HS-27A (cell line): ENCODE data around the gene SLC22A2.
"Not testable (repeated sequence)": the region's sequence is repeated elsewhere in the genome, so short reads cannot be mapped to it uniquely, and the experiment has no call there.

Source experiments
- DNase-seq: peaks from one replicate; pipeline ENCODE4 v3.0.0-alpha.2; 2012; ENCODE audit warnings: low read depth, missing footprints

Gene SLC22A2

DNA sequence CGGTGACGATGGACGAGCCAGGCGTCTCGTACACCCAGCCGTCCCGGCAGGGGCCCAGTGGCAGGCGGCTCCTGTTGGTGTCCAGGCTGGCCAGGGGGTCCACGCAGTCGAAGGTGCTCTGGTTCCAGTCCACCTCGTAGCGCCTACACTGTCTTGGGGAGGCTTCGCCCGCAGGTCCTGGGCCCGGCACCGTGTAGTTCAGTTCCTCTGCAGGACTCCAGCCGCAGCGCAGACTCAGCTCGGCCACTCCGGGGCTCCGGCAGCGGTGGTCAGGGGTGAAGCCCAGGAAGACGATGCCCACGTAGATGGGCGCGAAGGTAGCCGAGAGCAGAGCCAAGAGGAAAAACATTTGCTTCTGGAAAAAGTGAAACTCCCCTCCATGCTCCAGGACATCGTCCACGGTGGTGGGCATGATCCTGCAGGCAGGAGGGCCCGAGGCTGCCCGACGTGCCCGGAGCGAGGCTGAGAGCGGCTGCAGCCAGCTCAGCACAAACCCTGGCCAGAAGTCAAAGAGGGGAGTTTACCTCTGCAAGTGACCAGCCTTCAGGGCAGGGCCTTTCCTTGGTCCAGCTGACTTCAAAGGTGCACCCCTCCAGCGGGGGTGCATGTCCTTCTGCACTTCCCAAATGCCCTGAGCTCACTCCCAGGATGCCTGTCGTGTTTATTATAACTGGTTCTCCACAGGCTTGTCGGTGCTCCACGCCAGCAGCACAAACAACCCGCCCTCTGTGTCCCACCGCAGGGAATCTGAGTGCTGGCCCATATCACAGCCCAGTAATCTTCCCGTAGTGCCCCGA lies at the start of gene SLC22A2:
TSS of gene SLC22A2 (minus strand) at position 476 of the 797 bp plus-strand sequence. CDS start at position 412, 64 bp downstream.
- DNase-seq, result no peak

DNA sequence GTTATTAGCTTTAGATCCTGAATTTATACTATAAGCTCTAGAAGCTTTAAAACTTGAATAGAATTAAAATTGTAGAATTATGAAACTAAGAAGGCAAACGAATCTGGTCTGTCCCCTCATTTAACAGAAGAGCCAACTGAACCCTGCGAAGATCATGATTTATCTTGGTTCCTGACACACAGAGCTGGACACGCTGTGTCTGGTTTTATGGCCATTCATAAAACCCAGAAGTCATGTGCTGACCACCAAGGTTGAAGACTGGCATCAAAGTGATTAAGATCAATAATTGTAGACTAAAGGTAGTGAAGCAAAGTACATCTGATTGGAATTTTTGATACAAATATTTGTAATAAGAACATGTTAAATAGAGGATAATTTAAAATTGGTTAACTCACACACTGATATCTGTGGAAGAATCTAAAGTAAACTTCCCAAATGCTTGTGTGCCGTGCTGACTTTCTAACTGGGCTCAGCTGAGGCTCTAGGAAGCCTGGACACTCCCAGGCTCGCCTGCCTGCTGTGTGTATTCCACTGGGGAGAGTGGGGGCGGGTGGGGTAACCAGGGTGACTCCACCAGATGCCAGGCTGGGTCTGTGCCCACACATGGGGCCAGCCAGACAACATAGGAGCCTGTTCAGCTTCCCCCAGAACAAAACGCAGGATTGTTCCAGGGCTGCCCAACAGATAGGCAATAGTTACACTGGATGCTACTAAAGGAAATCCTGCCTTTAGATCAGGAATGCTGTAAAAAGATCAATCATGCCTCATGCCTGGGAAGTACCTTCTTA lies 47.5 kb upstream of the SLC22A2 start:
- DNase-seq, result no peak

DNA sequence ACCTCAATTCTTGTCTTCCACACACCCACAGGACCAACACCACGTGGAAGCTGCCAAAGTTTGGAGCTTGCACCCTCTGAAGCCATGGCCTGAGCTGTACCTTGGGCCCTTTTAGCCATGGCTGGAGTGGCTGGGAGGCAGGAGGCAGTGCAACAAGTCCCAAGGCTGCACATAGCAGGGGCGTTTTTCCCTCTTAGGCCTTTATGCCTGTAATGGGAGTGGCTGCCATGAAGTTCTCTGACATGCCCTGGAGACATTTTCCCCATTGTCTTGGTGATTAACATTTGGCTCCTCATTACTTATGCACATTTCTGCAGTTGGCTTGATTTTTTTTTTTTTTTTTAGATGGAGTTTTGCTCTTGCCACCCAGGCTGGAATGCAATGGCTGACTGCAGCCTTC lies 45.2 kb upstream of the SLC22A2 start:
- no peak for DNase-seq

- DNase-seq, result not testable (repeated sequence)
Measured at GRCh38 chr6:160302431-160303082, 43.9 kb upstream of the SLC22A2 start.

DNA sequence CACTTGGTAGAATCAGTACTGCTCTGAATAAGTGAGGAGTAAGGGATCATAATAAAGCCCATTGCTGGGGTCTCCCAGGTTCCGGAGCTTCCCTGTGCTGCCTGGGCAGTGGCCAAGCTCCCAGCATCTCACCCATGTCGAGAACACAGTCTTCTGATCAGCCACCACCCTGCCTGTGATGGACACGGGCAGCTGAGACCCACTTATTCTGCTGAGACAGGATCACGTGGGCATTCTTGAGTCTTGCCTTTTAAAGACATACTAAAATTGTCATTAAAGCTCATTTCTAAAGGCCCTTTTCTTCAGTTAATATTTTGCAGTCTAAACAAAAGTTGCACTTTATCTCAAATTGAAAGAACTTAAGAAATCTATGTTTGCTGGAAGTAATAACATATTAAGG lies 42.7 kb upstream of the SLC22A2 start:
- no peak for DNase-seq

DNA sequence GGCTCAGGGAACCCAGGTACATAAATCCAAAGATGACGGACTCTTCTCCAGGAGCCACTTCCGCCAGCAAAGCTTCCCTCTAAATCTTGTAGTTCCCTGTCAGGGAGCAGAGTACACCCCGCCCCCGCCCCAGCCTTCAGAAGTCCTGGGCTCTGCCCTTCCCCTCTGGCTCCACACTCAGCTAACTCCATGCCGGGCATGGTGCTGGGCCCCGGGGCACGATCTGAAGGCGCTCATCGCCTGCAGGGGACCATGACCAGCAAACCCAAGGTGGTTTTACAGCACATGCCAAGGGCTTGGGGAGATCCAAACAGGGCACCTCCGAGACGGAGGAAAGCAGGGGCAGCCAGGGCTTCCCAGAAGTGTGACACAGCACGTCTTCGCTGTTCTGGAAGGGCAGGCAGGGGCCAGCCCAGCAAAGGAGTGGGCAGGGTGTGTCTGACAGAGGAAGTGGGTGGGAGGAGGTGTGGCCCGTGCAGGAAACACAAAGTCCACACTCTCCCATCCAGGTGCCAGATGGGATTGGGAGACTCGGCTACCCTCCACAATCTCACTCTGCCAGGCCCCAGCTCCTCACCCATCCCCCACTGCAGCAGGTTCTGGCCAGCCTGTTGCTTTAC lies 41.6 kb upstream of the SLC22A2 start:
- no peak for DNase-seq

GRCh38 chr6:160299559-160299958 lies 40.9 kb upstream of the SLC22A2 start:
- no peak for DNase-seq

DNA sequence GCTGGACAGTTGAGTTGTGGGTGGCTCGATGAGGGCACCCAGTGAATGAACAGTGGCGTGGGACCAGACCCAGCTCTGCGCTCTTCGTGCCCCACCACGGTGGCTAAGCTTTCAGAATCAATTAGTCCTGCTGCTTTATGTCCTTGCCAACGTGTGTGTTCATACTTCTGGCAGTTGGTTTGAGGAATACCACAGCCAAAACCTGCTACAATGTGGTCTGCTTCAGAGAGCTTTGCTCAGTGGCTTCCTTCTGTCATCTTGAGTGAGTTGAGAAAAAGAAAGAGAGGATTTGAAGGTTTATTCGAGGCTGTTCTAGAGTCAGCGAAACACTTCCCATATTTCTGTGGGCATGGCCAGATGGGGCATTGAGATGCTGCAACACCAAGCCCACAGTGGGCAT lies 39.5 kb upstream of the SLC22A2 start:
- no peak for DNase-seq

DNA sequence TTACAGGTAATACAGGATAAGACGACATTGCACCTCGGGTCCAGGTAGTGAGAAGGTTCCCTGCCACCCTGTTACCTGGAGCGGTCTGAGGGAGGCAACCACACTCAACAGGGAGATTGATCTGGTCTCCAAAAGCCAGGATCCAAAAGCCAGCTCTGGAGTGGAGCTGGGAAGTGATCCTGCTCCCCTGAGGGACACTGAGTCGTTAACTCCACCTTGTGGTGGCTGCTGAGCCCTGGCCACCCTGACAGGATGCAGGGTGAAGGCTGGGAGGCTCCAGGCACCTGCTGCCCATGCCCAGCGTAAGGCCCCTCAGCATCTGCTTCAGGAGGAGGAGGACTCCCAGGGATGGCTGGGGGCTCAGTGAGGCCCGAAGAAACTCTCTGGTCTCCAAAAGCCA lies 38.7 kb upstream of the SLC22A2 start:
- no peak for DNase-seq

DNA sequence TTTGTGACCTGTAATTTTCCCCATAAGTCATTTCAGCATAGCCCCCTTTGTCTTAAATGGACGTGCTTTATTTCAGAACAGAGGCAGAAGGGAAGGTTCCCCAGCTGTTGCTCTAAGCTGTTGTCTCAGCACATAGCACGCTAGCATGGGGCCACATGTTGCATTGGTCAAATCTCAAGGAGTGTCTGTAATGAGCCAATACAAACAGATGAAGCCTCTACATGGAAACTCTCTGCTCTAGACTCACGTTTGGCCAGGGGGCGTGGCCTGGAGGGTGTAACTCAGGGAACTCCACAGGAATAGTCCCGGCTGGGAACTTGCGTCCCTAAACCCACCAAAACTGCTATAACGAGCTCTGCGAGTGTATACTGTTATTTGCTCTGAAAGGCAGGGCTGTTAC lies 35.2 kb upstream of the SLC22A2 start:
- no peak for DNase-seq

DNA sequence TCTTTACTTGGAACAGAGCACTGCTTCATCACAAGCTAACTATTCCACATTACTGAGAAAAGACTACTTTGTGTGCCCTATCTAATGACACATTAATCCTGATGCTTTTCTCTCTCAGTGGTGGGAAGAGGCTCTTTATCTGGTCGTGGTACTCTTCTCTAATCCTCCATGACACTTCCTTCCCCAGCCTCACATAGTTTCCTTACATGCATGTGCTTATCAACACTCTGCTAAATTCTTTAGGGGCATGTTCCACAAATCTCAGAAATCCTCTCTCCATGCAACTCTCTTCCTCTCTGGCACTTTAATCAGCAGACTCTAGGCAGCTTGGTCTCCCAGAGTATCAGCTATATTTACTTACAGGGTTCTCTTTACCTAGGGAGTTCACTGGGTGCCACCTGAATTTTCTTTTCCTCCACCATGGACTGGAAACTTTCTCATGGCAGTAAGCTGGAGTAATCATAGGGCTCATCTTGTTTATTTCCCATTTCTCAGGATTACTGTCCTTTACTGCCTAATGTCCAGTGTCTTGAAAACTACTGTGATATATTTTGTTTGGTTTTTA lies 27.0 kb upstream of the SLC22A2 start:
- no peak for DNase-seq

GRCh38 chr6:160284575-160284974 lies 26.0 kb upstream of the SLC22A2 start:
- DNase-seq, result no peak

- DNase-seq, result no peak
Measured at GRCh38 chr6:160282444-160282843, 23.8 kb upstream of the SLC22A2 start.

- DNase-seq, result no peak
Measured at GRCh38 chr6:160279850-160280249, 21.2 kb upstream of the SLC22A2 start.

DNA sequence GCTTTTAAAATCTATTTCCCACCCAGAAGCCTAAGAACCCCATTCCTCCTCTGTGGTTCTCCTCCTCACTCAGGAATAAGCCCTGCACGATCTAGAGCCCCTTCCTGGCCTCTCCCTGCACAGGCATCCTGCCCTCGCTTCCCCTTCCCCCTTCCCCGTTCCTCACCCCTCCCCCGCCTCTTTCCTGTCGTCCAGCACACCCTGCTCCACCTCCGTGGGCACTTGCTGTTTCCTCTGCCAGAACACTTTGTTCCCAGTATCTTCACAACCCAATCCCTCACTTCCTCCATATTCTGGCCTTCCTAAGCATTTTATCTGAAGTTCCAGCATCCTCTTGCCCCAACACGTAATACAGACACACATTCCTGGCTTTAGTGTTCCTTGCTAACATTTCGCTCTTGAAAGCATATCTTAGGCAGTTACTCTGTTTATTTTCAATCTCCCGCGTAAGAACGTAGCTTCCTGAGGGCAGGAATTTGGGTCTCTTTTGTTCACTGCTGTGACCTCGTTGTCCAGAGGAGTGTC lies 20.2 kb upstream of the SLC22A2 start:
- no peak for DNase-seq

DNA sequence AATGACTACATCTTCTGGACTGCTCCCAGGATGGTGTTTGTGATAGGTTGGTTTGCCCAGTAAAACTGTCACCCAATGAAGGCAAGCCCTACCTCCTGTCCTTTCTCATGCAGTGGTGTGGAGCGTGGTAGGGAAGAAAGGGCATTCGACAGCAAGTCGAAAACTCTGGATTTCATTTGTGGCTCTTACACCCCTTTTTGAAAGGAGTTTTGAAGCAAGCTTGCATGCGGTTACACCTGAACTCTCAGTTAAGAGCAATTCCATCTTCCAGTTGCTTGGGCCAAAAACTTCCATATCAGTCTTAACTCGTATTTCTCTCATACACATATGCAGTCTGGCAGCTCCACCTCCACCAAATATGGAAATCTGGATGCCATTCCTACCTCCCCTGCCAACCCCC lies 19.7 kb upstream of the SLC22A2 start:
- no peak for DNase-seq

- DNase-seq, result no peak
Measured at GRCh38 chr6:160277546-160277945, 18.9 kb upstream of the SLC22A2 start.

DNA sequence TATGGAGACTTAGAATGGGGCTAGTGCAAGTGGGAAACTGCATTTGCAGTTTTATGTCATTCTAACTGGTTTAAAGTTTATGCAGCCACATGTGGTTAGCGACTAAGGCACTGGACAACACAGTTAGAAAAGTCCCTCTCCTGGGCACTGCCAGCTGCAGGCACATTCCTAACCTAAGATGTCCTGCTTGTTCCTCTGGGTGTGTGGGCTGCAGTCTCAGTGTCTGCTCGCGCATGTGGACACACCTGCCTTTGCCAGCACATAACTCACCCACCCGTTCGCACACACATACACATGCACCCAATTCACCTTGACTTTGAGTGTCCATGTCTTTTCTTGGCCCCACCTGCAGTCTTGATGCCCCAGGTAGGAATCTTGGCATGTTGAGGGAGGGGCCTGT lies 18.5 kb upstream of the SLC22A2 start:
- no peak for DNase-seq

DNA sequence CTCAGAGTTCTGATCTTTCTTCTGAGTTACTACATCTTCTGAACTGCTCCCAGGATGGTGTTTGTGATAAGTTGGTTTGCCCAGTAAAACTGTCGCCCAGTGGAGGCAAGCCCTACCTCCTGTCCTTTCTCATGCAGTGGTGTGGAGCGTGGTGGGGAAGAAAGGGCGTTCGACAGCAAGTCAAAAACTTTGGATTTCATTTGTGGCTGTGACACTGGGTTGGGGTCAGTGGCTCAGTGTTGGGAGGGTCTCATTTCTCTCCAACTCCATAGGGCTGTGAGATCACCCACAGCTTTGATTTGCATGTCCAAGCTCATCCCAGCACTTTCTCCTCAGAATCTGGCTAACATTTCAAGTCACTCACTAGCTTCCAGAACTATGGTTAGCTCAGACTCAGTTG lies 17.5 kb upstream of the SLC22A2 start:
- no peak for DNase-seq

- DNase-seq, result no peak
Measured at GRCh38 chr6:160275511-160276003, 16.9 kb upstream of the SLC22A2 start.

DNA sequence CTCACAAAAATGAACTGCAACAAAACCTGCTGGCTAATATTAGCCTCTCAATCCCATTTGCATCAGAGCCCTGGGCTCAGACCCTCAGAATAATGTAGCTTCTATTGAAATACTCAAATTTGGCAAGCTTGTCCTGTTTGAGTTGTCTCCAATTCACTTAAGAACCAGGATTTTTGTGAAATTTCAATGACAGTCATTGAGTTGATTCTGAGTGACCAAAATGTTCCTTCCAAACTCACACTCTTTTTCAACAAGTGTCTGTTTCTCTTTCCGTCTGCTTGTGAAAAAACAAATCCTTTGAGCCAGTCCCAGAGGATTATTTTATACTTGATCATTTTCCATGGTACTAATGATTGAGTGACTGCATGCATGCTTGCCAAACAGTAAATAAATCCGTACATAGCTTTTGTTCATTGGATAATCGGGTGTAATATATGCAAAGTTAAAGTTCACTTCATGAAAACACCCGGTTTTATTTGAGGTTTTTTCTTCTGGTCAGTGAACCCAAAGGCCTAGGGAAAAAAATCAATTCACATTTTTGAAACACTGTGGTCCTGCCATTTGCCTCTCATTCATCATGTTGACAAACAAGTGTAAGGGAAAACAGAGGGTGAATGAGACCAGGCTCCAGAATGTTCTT lies 16.4 kb upstream of the SLC22A2 start:
- DNase-seq, result no peak
